Stimulated activated CD4-positive, alpha-beta T cell treated with anti-CD3 and anti-CD28 coated beads, Interleukin-4, amount 100 ng/mL, for 1 hour (primary cell): ENCODE results near the gene ELMO2.
"Not testable (repeated sequence)": the region's sequence is repeated elsewhere in the genome, so short reads cannot be mapped to it uniquely, and the experiment has no call there.

Experiments used
- DNase-seq: peaks from one replicate; pipeline ENCODE4 v3.0.0-alpha.2; 2020

ELMO2 gene

DNA sequence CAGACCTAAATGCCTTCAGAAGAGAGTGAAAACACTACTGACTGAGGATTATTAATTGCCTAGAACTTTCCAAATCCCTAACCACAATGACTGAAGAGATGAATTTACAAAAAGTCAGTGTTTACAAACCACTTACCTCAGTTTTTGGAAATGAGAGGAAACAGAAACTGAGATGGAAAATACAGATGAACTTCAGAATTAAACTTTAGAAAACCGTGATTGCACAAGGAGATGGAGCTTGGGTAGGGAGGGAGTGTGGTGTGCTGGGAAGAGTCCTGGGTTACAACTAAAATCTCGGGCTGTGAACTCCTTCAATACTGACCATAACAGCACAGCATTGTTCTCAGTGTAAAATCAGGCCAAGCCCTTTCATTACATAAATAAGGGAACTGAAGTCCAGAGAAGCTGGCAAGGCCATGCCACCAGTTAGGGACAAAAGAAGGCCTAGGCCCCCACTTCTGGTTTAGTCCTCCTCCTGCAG lies 4.0 kb downstream of the ELMO2 start:
- DNase-seq: no peak

DNA sequence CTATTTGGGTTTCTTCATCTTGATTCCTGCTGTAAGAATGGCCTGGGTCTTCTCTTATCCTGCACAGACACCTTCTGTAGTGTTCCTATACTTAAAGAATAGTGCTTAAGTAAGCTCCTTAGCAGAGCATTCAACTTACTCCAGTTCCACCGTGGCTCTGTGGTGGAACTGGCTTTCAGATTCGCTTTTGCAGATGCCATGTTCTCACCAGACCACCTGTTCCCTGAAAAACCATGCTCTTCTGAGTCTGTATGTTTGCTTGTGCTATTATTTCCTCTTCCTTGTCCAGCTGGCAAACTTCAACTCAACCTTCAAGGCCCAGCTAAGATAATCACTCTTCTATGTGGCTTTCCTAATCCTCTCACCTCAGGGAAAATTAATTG lies 4.9 kb downstream of the ELMO2 start:
- DNase-seq: no peak

DNA sequence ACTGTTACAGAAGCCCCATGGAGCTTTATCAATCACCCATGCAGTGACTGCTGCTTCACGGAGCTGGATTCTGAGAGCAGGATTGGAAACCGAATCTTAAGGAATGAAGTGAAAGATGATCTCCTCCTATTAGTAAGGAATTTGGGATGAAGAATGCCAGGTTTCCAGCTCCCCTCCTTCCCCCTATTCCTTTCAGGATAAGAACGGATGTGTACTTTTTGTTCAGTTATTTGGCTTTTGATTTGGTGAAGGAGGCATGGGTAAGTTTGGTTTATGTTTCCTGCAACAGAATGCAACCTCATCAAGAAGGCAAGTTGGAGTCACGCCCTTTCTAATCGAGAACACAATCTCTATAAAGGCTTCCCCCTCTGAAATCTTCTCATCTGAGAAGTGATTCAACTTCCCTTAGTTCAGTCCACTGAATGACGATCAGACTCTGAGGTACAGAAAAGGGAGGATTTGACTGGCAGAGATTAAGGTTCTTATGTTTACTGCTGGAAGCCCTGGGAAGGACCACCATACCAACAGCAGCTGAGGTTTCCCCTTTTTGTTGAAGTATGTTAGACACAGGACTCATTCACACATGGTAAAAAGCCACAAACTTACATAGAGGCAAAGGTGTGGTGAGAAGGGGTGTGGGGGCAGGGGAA lies 5.5 kb downstream of the ELMO2 start:
- DNase-seq: no peak

DNA sequence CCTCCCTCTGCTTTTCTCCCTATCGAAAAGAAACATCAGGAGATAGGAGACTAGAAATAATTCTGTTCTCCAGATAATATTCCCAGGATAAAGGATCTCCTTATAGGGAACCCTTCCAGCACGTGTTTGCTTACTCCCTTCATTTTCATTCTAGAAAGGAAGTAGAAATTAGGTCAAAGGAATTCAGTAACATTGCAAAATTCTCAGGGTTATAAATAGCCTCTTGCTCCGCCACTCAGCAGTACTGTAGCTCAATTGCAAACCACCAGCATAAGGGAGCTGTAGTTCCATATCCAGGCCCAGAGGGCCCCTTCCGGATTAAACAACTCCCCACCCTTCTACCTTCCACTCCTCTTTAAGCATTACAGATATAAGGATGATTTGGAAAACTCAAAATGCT lies 6.2 kb downstream of the ELMO2 start:
- DNase-seq: no peak

DNA sequence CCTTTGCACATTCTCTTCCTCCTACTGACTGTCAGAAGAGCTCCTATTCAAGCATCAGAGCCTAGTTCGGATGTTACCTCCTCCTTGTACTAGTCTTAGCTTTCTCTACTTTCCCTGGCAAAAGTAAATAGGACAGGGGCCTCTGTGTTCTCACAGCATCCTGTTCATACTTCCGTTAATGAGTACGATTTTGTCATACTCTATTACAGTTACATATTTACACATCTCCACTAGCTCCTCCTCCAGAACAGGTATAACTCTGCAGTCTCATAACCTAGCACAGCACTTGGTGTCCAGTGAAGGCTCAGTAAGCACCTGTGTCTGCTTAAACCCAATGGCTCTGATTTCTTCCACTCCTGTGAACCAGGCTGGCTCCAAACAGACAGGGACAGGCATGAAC lies 7.0 kb downstream of the ELMO2 start:
- DNase-seq: no peak

DNA sequence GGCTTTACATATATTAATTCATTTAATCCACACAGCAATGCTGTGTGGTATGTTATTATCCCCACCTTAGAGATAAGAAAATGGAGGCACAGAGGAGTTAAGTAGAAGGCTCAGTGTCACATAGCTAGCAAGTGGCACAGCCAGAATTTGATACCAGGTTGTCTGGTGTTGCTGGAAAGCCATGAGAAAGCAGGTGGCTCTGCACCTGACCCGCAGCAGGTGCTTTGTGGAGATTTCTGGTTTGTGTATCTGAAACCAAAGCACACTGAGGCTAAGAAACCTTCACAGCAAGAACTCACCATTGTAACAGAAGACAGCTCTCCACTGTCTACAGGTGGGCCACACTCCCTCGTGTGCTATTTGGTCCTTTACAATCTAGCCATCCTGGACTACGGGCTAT lies 7.5 kb downstream of the ELMO2 start:
- DNase-seq: no peak

DNA sequence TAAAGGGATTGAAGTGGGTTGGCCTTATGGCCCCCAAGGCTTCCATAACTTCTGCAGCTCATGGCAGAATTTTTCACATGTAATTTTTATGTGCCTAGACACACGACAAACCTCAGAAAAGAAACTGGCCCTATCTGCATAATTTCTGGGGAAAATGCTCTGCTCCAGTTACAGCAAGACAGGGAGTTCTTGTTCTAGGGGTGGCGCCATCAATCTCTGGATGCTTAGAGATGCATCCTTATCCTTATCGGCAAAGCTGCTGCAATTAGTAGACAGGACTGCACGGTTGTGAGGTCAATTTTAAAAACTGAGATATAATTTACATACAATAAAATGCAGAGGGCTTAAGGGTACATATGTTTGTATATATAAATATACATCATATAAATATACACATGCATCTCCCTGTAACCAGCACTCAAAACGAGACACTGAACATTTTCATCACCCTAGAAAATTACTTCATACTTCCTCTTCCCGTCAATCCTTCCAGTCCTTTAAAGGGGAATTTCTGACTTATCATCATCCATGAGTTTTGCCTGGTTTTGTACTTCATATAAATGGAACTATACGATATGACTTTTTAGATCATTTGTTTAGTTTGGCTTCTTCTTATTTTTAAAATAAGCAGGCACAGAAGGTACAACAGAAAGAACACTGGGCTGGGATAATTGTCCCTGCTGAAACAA lies 10.2 kb downstream of the ELMO2 start:
- DNase-seq: no peak

DNA sequence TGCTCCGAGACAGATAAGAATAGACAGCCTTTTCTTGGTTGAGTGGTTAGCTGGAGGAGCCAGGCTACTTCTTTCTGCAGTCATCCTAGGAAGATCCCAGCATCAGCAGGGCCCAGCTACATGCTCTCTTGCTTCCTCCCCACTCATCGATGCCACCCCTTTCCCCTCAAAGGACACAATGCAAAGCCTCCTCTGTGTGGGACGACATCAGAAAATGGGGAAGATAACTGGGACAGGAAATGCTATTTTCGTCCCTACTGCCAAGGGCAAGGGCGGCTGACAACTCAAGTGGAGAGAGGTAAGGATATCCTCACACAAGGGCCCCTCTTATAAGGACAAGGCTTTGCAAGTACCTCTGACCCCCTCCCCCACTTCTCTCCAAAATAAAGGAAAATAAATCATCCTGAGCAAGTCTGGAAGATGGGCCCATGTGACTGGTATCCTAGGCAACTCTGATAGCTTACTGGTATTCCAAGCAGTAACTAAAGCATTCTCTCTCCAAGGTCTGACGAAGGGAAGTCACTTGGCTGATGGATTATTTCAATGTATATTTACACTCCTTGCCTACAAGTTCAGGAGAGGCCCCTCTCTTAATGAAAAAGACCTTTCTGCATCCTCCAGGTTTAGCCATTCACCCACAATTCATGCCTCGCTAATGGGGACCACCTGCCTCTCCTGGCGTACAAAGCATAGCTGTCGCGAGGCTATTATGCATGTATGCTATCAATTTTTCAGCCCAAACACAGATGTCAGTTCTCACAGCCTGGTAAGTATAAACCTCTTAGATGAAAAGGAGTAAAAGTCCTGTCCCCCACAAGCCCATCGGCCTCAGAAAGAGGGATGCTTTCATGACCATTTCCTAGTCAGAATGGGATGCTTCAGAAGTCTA lies 11.3 kb downstream of the ELMO2 start:
- no peak for DNase-seq

DNA sequence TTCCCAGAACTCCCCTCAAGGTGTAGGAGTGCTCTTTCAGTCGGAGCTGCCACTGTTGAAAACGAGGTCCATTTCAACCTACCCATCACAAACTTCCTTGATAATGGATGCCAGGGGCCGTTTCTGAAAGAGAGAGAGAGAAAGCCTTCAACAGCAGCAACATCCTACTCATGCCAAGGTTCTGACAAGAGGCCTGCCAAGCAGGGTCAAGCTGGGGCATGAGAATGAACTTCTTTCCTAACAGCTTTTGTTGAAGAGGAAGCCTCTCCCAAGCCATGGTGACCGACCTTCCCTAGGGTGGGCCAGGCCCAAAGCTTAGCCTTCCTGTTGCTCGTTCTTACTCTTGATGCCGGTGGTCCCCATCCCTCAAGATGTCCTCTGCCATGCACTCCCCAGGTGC lies 12.4 kb downstream of the ELMO2 start:
- DNase-seq: no peak

DNA sequence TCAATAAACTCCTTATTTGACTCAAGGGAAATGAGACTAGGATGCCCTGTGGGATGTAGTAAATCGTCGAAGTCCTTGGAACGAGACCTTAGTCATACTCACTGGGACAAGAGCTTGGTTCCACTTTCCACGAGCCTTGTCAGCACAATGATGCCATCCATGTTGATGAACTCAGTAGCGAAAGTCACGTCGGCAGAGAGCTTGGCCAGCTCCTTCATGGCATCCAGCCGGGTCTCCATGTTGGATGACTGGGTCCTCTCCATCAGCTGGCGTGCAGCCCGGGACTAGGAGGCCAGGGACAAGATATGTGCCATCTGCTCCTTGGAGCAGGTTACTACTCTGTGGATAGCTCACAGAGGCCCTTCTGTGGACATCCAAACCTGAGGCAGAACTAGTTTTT lies 17.5 kb downstream of the ELMO2 start:
- no peak for DNase-seq

DNA sequence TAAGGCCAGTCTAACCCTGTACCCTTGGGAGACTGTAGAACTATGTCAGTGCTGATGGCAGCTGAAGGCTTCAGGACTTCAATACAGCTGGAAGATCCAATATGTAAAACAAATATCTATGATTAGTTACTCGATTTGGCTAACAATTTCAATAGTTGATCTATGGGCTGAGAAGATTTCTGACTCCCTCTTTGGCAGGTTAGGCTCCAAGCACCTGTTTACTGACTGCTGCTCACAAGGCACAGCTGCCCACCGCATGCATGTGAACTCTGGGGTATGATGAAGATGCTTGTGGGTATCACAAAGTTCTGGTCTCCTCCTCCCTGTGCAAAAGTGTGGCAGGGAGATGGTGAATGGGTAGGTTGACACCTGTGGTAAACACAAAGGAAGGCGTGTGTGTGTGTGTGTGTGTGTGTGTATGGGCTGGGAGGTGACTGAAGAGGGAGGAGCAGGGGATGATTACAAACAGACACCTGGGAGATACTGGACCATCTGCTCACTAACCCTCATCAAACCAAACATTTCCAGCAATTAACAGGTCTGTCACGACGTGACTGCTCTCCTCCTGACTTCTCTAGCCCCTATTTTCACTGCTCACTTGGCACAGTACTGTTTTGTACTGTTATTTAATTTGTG lies 18.1 kb downstream of the ELMO2 start:
- DNase-seq: no peak

DNA sequence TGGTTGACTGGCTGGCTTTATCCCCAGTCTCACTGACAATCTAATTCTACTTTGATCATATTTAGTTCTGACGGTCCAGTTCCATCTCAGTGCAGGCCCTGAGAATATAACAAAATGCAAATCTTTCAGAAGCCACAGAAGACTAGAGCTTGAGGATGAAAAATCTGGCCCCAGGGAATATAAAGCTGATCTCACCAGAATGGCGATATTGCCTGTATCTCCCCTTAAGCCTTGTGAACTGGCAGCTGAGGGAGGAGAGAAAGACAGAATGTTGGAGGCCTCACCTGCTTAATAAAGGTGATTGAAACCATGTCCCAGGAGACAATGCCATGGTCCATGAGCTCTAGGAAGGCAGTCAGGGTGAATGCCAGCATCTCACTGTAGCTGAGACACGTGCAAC lies 19.4 kb downstream of the ELMO2 start:
- not testable (repeated sequence) for DNase-seq

DNA sequence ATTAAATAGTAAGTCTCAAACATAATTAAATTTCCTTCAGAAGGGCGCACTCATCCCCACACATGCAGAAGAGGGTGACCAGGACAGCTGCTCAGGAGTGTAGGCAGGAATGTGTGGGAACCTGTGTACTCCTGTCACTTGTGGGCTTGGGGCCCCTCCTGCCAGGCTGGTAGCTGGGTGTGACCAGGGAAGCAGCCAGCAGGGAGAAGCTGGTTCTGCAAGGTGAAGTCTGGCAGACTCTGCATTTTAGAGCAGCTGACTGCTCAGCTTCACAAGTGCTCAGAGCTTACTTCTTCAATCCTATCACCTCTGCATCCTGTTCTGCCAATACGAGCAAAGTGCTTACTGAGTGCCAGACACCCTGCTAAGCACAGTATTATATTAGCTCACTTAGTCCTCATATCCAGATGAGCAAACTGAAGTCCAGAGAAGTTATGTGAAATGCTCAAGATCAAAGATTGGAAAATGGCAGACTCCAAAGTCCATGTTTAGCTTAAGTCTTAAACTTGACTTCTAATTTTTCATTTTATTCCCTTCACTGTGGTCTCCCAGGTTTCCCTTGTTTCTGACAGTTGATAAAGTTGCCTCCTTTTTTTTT lies 27.9 kb downstream of the ELMO2 start:
- DNase-seq: no peak

DNA sequence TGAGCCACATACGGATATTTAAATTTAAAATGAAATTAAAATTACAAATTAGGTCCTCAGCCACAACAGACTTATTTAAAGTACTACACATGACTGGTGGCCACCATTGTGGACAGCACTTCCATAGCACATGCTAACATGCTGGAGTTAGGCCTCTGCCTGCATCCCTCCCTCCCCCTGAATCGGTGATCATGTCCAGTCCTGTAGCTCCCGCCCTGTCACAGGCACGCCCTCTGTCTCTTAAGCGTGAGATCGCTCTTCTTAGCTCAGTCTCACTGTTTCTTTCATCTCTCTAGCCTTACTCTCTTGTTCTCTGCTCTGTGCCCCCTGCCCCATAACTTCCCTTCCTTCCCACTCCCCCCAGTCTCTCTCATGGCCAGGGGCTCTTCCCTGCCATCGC lies 28.9 kb downstream of the ELMO2 start:
- no peak for DNase-seq

DNA sequence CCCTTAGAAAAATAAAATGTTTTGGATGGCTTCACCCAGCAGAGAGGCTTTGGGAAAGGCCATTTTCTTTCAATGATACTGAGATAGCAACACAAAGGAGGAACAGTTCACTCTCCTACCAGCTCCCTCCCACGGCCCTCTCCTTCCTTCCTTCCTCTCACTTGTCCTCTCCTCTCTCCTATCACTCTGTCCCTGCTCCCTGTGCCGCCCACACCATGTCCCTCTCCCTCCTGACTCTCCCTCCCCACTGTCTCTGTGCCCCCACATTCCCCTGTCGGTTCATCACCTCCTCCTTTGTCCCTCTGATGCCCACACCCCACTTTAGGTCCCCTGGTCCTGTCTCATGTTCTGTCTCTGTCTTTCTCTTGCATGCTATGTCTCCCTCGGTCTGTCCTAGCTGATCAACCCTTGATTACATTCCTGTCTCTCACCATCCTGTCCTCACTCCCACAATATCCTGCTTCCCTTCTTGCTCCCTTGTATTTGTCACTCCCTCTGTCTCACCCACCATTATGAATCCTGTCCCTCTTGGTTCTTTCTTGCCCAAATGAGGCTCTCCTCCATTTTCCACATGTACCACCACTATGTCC lies 30.1 kb downstream of the ELMO2 start:
- no peak for DNase-seq

DNA sequence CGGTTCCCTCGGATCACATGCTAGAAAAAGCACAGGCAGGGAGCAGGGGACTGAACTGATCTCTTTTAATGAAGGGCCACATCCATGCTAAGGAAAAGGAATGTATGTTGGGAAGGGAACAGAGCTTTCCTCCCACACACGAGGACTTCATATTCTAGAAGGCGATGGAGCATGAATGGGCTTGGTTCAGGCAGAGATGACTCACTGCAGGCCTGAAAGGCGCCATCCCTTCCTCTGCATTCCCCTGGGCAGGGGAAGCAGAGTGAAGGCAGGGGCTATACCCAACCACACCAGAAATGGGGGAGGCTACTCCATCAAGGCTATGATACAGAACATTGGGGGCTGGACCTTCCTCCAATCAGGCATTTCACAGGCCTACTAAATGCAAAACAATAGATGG lies 30.6 kb downstream of the ELMO2 start:
- no peak for DNase-seq

DNA sequence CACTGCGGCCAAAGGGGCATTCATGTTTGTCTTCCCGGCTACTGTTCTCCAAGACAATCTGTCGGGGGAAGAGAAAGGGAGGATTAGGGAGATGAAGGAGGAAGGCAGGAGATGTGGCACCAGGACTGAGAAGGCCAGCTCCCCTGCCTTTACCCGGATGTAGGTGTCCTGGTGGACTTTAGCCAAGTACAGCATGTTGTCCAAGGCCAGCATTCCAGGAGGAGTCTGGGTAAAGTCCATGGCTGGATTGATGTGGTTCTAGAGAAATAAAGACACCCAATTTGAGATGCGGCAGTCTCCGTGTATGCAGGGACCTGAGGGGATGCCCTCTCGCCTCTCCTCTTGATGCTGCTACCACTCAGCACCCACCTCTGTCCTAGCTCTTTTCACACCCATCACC lies 32.0 kb downstream of the ELMO2 start:
- DNase-seq: no peak

DNA sequence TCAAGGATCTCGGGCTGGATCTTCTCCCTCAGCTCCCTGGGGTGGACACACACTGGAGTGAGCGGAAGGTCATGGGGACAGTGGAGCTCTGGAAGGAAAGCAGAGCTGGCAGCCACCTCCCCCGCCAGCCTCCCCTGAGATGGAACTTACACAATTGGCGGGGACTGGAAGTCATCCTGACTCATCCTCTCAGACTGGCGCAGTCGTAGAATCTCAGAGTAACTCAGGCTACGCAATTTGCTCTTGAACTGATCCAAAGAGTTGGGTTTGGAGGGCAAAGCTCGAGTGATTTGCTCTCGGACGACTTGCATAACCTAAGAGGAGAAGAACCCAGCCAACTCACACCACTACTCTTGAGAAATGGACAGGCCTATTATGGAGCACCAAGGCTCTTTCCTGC lies 34.8 kb downstream of the ELMO2 start:
- DNase-seq: no peak

DNA sequence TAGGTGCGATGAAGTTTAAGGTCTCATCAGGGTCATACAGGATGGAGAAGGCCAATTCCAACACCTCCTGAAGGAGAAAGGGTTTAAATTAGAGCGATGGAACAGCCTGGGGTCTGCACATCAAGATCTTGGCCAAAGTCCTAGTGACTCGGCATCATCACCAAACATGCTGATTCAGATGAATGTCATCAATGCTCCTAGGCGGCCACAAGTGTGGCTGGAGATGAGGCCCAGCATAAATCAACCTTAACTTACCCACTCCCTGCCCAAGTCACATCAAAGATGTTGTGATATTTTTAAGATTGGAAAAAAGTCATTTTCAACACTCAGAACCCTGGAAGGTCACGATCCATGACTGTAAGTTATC lies 37.5 kb downstream of the ELMO2 start:
- DNase-seq: no peak

DNA sequence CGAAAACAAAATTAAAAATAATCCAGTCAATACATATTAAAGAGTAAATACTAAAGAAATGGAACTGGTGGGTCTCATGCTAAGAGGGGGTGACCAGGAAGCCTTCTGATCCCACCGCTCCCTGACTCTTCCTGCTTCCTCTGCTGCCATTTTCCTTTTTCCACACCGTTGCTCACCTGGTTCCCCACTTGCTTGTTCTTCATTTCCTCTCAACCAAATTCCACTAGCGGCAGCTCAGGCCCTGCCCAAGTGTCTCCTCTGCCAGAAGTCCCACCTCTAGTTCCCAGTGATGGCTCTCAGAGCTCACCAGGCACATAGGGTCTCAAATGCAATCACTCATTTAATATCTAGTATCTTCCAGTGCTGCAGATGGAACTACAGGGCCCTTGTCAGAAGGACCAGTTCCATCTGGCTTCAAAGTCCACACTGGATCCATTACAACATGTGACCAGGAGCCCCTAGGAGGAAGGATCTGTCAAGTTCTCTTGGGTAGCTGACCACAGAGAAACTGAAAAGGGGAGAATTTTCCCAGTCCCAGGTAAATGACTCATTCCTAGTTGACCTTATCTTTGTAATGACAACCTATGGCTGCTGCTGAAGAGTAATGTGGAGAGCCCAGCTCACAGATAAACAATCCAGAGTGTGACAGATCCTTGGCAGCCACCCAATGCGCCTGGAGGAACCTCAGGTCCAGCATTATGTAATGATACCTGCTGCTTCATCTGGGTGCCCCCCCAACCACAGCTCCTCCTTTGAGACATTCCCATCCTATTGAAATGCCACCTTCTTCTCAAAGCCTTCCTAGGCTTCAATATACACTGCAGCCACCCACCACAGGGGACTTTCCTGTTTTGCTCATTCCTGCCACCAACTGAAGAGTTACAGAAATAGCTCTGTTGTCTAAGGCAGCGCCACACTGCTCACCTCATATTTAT lies 38.2 kb downstream of the ELMO2 start:
- DNase-seq: no peak

DNA sequence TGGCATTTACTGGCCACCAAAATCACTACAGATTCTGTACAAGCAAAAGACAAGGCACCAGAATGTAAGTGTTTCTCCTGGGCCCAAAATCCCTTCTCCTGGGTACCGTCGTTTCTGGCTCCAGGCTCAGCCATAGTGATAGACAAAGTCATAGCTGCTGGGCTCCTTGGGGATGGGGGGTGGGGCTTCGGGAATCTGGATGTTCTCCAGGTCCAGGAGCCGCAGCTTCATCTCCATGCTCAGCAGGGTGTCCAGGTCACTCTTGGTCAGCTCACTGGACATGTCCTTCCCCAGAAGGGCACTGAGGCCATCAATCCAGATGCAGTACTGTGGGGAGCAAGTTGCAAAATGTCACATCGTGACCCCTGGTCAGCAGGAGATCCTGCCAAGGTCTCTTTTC lies 39.2 kb downstream of the ELMO2 start:
- no peak for DNase-seq

DNA sequence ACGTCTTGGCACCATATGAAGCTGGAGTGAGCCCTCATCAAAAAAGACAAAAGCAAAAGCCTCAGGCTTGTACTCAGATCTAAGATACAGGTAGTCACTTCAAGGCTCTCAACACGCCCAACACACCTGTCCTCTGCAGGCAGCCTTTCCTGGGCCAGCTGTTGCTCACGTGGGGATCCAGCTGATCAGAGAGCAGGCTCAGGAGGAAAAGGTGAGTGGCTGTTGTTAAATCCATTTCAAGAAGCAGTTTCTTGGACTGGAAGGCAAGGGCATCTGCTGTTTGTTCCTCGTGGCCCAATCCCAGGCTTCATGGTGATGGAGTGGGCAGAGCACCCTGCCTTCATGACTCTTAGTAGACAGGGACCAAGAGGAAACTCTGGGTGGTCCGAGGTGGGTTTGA lies 39.6 kb downstream of the ELMO2 start:
- no peak for DNase-seq
